Activated B cell treated with CpG ODN at 0.5 μM for 24 hours (primary cell): Measurements from ENCODE around the gene RHBDF1. TPM values are rescaled to one million over a fixed set of nuclear protein-coding genes. Genes with fewer than 3 reads are reported as not detected.

Experiments
- ATAC-seq: fragments of 200-7000 bp; cut with Tn5 transposase; one replicate; pipeline ENCODE4 v1.10.0; 2021; ENCODE audit warnings: low read depth, mild to moderate bottlenecking, moderate library complexity
- CTCF ChIA-PET: fragments of 350-600 bp; sonication (Branson Sonifier 250); formaldehyde crosslinking; loops from one replicate; lab custom pipeline; 2021; ENCODE audit warnings: antibody characterized with exemption; lab: Charles Lee
- POLR2A ChIA-PET: fragments of 350-600 bp; sonication (Branson Sonifier 250); formaldehyde crosslinking; loops from one replicate; lab custom pipeline; 2021; ENCODE audit warnings: antibody characterized with exemption; lab: Charles Lee
- DNase-seq: peaks from one replicate; pipeline ENCODE4 v3.0.0; 2022
- H3K27ac Mint-ChIP-seq: one replicate; pipeline ENCODE4 v1.8.0; 2020; ENCODE audit warnings: mixed read lengths
- H3K27me3 Mint-ChIP-seq: one replicate; pipeline ENCODE4 v1.8.0; 2021; ENCODE audit warnings: mixed read lengths
- H3K36me3 Mint-ChIP-seq: one replicate; pipeline ENCODE4 v1.8.0; 2021; ENCODE audit warnings: low read depth, mixed read lengths
- H3K4me1 Mint-ChIP-seq: one replicate; pipeline ENCODE4 v1.8.0; 2021; ENCODE audit warnings: mixed read lengths
- H3K4me3 Mint-ChIP-seq: one replicate; pipeline ENCODE4 v1.8.0; 2020; ENCODE audit warnings: mild to moderate bottlenecking, mixed read lengths
- H3K9me3 Mint-ChIP-seq: one replicate; pipeline ENCODE4 v1.8.0; 2020; ENCODE audit warnings: mixed read lengths
- CTCF ChIP-seq: fragments of 200-600 bp; IDR thresholded peaks from one replicate; pipeline ENCODE4 v1.8.0; 2022; ENCODE audit warnings: antibody characterized with exemption, mild to moderate bottlenecking
- intact Hi-C: fragments of 100-400 bp; cut with micrococcal nuclease; formaldehyde crosslinking; loops from one replicate; pipeline ENCODE4 v1.15.1; 2024
- total RNA-seq: library from RNA; stranded (reverse); gene quantifications from 2 replicates; pipeline ENCODE4 v1.2.3, GENCODE V29; 2022

Gene RHBDF1
- total RNA-seq, 1 donor from 2014 or later: 0.67 TPM

GRCh38 chr16:101586-101985, 29.2 kb upstream of the RHBDF1 start:
- intact Hi-C loops: no loop called here
- DNase-seq (no peak), ATAC-seq (no peak)
- ChIA-PET CTCF (no interaction called here), POLR2A (no interaction called here)
- no peaks in the 10 kb centered on the region for H3K9me3 Mint-ChIP-seq
- no peak for TF ChIP-seq CTCF
- H3K27me3 Mint-ChIP-seq: no peaks in the 10 kb centered on the region
- H3K4me1 Mint-ChIP-seq: peaks cover 6% of the 10 kb centered on the region
- peaks cover 41% of the 10 kb centered on the region for H3K36me3 Mint-ChIP-seq
- no peak overlapping the region for H3K27ac Mint-ChIP-seq
- H3K4me3 Mint-ChIP-seq: no peak overlapping the region

- CTCF ChIA-PET: no interaction called here
- no peak for TF ChIP-seq CTCF
- H3K27ac Mint-ChIP-seq: no peak overlapping the region
- H3K27me3 Mint-ChIP-seq: no peaks in the 10 kb centered on the region
- intact Hi-C loops: no loop called here
- H3K4me1 Mint-ChIP-seq: peaks cover 6% of the 10 kb centered on the region
- no peak for ATAC-seq
- no peaks in the 10 kb centered on the region for H3K9me3 Mint-ChIP-seq
- POLR2A ChIA-PET: no interaction called here
- DNase-seq: no peak
- peaks cover 40% of the 10 kb centered on the region for H3K36me3 Mint-ChIP-seq
- H3K4me3 Mint-ChIP-seq: no peak overlapping the region
Observed at GRCh38 chr16:100989-101388, 28.6 kb upstream of the RHBDF1 start.

- Mint-ChIP-seq H3K27ac (no peak overlapping the region), H3K9me3 (no peaks in the 10 kb centered on the region), H3K27me3 (no peaks in the 10 kb centered on the region), H3K4me1 (peaks cover 6% of the 10 kb centered on the region), H3K36me3 (peaks cover 37% of the 10 kb centered on the region), H3K4me3 (no peak overlapping the region)
- no peak for TF ChIP-seq CTCF
- intact Hi-C loops: loop anchor here (1.0 kb wide), 2 partner anchors 14 to 33 kb away; no protein-coding TSS in a partner anchor
- no peak for ATAC-seq
- ChIA-PET POLR2A (interaction anchor here (0.6 to 1.9 kb wide), 3 partner anchors 9 to 303 kb away, joined by 3 to 11 read pairs (median 3); partner anchors contain the start of gene MPG), CTCF (interaction anchor here (2.0 to 11.3 kb wide), 5 partner anchors 9 to 34 kb away, joined by 6 to 218 read pairs (median 22); partner anchors contain the start of genes MPG and RHBDF1)
- no peak for DNase-seq
Observed at GRCh38 chr16:97822-98221, 25.4 kb upstream of the RHBDF1 start.

GRCh38 chr16:96935-97381, 24.5 kb upstream of the RHBDF1 start:
- ChIA-PET CTCF (interaction anchor here (0.6 to 11.3 kb wide), 11 partner anchors 8 to 265 kb away, joined by 3 to 218 read pairs (median 12); partner anchors contain the start of genes MPG, POLR3K, RHBDF1 and SNRNP25), POLR2A (interaction anchor here (1.0 to 3.0 kb wide), 7 partner anchors 8 to 430 kb away, joined by 3 to 12 read pairs (median 5); partner anchors contain the start of genes CAPN15, MPG, POLR3K and SNRNP25)
- Mint-ChIP-seq H3K4me3 (no peak overlapping the region), H3K27ac (no peak overlapping the region), H3K36me3 (peaks cover 35% of the 10 kb centered on the region), H3K4me1 (peaks cover 6% of the 10 kb centered on the region), H3K9me3 (no peaks in the 10 kb centered on the region), H3K27me3 (no peaks in the 10 kb centered on the region)
- intact Hi-C loops: loop anchor here (1.0 kb wide), 2 partner anchors 13 to 32 kb away; no protein-coding TSS in a partner anchor
- TF ChIP-seq CTCF: peak; percentile 70
- ATAC-seq: peak; percentile 99
- peak; percentile 89 for DNase-seq

GRCh38 chr16:94918-95265, 22.5 kb upstream of the RHBDF1 start:
- no peak overlapping the region for H3K27ac Mint-ChIP-seq
- CTCF ChIA-PET: interaction anchor here (1.4 to 11.3 kb wide), 4 partner anchors 9 to 31 kb away, joined by 4 to 218 read pairs (median 27); partner anchors contain the start of gene RHBDF1
- POLR2A ChIA-PET: interaction anchor here (3.0 kb wide), 1 partner anchor 29 kb away, joined by 12 read pairs; no protein-coding TSS in a partner anchor

More at GRCh38 chr16:94918-95265, 22.5 kb upstream of the RHBDF1 start:
- Mint-ChIP-seq H3K27me3 (no peaks in the 10 kb centered on the region), H3K4me3 (no peak overlapping the region), H3K4me1 (peaks cover 6% of the 10 kb centered on the region), H3K36me3 (peaks cover 35% of the 10 kb centered on the region), H3K9me3 (no peaks in the 10 kb centered on the region)
- no peak for ATAC-seq
- intact Hi-C loops: no loop called here
- TF ChIP-seq CTCF: no peak
- no peak for DNase-seq
